Fibroblast of lung (primary cell): ENCODE measurements around the gene EXOSC5.

ENCODE experiments used
- EZH2 ChIP-seq: IDR thresholded peaks from 2 replicates; pipeline ENCODE4 v1.5.1; 2012; ENCODE audit warnings: low read length, control low read depth, mild to moderate bottlenecking; ENCODE audit errors: missing control alignments
- TF ChIP-seq, protein P1 (sequence below), 2 donors: IDR thresholded peaks in 1 of 2; conservative IDR thresholded peaks in 1 of 2; 1 replicate in 1 of 2; 2 replicates in 1 of 2; pipeline ENCODE4 v1.5.1; 2011 to 2012; ENCODE audit warnings: low read length in 2 of 2, control low read depth in 1 of 2, inconsistent platforms in 1 of 2, low read depth in 1 of 2, mild to moderate bottlenecking in 1 of 2

DNA sequence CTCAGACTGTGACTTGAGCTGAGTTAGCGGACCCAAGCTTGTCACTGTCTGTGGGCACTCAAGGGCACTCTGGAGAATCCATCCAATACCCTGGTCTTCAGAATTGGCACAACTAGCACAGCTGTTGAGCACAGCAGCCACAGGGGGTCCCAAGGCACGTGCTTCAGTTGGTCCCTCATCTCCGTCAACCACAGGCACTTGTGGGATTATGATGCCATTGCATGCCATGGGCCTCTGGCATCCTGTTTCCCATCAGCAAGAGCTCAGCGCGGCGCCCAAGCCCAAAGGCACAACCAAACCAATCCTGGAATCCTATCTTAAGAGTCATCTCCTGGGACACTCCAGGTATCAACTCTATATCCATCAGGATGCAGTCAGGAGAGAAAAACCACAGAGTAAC lies 33.8 kb upstream of the EXOSC5 start:
- TF ChIP-seq, protein P1, sequence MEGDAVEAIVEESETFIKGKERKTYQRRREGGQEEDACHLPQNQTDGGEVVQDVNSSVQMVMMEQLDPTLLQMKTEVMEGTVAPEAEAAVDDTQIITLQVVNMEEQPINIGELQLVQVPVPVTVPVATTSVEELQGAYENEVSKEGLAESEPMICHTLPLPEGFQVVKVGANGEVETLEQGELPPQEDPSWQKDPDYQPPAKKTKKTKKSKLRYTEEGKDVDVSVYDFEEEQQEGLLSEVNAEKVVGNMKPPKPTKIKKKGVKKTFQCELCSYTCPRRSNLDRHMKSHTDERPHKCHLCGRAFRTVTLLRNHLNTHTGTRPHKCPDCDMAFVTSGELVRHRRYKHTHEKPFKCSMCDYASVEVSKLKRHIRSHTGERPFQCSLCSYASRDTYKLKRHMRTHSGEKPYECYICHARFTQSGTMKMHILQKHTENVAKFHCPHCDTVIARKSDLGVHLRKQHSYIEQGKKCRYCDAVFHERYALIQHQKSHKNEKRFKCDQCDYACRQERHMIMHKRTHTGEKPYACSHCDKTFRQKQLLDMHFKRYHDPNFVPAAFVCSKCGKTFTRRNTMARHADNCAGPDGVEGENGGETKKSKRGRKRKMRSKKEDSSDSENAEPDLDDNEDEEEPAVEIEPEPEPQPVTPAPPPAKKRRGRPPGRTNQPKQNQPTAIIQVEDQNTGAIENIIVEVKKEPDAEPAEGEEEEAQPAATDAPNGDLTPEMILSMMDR (conservative IDR thresholded peaks at IDR 0.05 in 1 of 2, IDR thresholded peaks at IDR 0.05 in 1 of 2; ENCODE audit: low read depth in 1 of 2, low read length in 2 of 2): no peak
- no peak for TF ChIP-seq EZH2
